ENCODE measurements around the gene RPS23.
A peak's percentile ranks its signal among the peaks of the same experiment; 100 is the strongest.
"Not testable (repeated sequence)": the region's sequence is repeated elsewhere in the genome, so short reads cannot be mapped to it uniquely, and the experiment has no call there.

Gene RPS23

GRCh38 chr5:82287625-82288024, 9.5 kb upstream of the RPS23 start:
- no peak for DNase-seq

GRCh38 chr5:82285206-82285605, 7.1 kb upstream of the RPS23 start:
- no peak for DNase-seq

DNA sequence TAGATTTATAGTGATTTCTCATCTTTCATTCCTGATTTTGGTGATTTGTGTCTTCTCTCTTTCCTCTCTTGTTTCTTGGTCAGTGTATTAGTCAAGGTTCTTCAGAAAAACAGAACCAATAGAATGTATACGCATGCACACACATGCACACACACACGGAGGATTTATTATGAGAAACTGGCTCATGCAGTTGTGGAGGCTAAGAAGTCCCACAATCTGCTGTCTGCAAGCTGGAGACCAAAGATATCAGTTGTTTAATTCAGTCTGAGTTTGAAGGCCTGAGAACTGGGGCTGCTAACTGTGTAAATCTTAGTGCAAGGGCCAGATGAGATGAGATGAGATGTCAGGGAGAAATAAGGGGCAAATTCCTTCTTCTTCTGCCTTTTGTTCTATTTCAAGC, 5.7 kb upstream of the RPS23 start:
- no peak for DNase-seq

GRCh38 chr5:82278711-82279370, 687 bp upstream of the RPS23 start:
- no peak for DNase-seq

- DNase-seq: no peak
These were observed 554 bp downstream of the RPS23 start for GRCh38 chr5:82277613-82277986.

DNA sequence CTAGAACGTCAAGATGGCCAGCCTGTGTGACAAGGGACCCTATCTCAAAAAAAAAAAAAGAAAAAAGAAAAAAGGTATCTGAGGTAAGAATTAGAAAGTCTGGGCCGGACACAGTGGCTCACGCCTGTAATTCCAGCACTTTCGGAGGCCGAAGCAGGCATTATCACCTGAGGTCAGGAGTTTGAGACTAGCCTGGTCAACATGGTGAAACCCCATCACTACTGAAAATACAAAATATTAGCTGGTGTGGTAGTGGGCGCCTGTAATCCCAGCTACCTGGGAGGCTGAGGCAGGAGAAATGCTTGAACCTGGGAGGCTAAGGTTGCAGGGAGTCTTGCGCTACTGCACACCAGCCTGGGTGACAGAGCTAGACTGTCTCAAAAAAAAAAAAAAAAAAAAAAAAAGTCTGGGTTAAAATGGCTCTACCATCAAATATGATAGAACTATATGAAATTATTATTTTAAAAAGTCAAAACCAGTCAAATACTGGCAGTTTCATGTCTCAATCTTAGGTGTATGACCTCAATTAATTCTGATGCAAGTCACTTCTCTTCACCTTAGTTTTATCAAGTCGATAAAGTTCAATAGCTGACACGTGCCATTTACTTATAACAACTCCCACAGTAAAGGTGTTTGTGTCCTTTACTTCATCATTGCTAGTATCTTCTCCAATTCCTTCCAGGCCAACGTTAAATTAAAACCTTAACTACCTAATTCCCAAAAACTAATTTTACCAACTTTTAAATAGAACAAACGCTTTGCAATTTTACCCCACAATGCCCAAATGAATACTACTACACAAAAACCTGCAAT, 1.1 kb downstream of the RPS23 start:
- DNase-seq: no peak

- no peak for DNase-seq
These were observed 2.9 kb downstream of the RPS23 start for GRCh38 chr5:82275216-82275664.

DNA sequence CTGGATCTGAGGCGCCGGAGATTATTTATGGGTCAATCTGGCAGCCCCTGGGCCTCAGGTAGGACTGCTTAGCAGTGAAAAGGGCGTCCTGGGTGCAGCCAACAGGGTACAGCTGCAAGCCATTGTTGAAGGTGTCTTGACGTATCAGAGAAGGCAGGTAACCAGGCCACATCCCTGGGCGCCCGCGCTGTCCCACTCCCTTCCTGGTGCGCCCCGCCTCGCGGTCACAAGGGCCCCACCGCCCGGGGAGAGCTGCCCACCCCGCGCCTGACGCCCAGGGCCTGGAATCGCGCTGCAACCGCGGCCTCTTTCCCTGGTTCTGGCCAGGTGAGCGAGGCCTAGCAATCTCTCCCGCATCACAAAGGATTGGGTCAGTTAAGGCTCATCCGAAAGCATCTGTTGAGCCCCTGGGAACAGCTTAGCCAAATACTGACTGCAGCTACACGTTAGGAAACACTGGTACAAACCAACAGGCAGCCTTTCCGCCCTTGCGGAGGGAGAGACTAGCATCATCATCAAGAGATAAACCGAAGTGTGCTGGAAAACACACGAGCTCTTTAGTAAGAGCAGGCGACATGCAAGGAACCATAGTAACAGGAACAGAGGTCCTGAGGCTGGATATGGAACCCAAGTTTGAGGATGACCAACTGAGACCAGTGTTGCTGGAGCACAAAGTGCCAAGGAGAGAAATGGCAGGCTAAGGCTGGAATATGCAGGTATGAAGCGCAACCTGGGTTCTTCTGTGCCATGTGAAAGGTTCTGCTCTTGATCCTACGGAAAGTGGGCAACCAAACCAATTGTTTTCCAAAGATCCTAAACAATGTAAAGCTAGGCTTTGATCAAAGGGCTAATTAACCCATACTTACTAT, 3.6 kb downstream of the RPS23 start:
- DNase-seq: no peak

DNA sequence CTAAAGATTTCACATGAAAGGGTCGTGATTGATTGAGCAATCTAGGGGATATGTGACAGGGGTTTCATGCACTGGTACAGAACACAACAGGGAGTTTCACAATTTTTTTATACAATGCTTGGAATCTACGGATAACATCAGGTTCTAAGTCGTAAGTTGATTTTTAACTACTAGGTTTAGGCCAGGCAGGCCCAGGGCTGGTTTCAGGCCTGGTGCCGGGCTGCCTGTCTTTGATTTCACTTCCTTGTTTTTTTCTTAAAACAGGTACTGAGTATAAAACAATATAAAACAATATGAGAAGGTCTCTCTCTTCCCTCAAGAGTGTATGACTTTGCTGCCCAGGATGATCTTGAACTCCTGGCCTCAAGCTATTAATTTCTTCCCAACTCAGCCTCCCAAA, 4.7 kb downstream of the RPS23 start:
- not testable (repeated sequence) for DNase-seq

DNA sequence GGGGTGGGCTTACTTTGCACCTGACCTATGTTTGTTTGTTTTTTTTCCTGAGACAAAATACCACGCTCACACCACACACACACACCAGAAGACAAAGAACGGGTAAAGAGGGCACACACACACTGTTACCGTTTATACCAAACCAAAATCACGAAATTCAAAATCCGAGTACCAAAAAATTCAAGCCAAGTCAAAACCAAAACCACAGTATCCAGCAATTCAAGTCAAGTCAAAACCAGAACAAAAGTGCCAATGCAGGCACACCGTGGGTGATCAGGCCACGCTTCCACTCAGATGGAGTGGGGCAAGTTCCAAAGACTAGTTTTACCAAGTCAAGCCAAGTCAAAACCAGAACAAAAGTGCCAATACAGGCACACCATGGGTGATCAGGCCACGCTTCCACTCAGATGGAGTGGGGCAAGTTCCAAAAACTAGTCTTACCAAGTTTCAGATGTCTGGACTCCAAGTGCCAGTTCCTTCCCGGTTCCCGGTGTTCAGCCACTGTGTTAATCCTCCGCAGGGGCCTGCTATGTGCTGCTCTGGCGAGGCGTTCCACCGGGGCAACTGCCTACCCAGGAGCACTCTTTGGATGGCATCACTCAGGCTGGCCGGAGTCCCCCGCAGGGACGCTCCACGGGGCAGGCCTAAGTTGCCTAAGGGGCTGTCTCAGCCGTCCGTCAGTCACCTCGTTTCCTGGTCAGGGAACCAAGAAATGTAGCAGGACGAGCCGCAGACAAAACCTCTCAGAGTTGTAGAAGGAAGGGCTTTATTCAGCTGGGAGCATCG, 5.4 kb downstream of the RPS23 start:
- DNase-seq: not testable (repeated sequence)

- DNase-seq: not testable (repeated sequence)
These were observed 8.8 kb downstream of the RPS23 start for GRCh38 chr5:82269363-82269762.

- DNase-seq: not testable (repeated sequence)
These were observed 10.7 kb downstream of the RPS23 start for GRCh38 chr5:82267297-82267933.

DNA sequence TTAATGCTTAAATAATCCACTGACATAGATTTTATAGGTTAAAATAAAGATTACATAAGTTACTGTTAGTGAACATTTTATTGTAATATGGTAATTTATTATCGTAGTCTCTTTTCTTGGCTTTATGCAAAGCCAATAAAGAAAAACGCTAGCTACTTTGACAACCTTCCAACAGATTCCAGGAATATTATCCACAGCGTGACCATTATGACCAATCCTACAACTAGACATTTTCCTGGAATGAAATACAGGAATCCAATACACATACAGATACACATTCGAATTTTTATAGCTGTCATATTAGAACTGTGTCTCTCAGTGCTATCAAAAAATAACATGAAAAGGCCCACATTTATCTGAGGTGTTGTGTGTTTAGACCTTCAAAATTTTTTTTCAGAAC, 13.1 kb downstream of the RPS23 start:
- peak; percentile 9 for DNase-seq

- DNase-seq: peak; percentile 50
These were observed 18.9 kb downstream of the RPS23 start for GRCh38 chr5:82259172-82259800.

DNA sequence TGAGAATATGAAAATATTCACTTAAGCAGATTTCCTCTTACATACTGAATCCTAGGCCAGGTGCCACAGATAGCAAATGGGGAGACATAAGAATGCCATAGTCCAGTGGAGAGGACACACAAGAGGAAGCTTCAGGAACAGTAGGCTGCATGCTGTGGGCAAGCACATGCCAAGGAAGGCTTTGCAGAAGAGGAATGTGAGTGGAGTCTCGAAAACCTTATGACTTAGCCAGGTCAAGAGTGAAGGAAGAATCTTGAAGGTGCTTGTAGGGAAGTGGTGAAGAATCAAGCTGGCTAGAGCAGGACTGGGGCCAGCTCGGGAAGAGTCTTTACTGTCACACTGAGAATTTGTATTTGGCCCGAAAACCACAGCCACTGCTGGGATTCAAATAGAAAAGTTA, 20.4 kb downstream of the RPS23 start:
- no peak for DNase-seq

- no peak for DNase-seq
These were observed 20.9 kb downstream of the RPS23 start for GRCh38 chr5:82257247-82257646.

DNA sequence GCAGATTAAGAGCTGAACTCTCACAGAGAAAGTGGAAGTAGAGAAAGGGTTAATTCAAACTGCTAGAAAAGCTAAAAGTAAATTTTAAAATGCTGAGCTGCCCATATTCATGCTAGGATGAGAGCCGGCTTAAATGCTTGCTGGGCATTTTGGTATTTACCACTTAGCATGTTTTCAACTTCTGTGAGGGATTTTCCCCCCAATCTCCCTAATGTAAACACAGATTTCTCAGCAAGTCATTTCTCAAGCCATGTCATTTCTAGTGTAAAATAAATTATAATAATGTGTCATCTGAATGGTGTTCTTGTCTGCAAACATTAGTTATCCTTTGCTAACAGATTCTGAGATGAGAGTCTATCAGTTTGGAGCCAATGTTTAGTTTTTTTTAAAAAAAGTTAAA, 22.3 kb downstream of the RPS23 start:
- no peak for DNase-seq

- DNase-seq: no peak
These were observed 25.4 kb downstream of the RPS23 start for GRCh38 chr5:82252744-82253143.

DNA sequence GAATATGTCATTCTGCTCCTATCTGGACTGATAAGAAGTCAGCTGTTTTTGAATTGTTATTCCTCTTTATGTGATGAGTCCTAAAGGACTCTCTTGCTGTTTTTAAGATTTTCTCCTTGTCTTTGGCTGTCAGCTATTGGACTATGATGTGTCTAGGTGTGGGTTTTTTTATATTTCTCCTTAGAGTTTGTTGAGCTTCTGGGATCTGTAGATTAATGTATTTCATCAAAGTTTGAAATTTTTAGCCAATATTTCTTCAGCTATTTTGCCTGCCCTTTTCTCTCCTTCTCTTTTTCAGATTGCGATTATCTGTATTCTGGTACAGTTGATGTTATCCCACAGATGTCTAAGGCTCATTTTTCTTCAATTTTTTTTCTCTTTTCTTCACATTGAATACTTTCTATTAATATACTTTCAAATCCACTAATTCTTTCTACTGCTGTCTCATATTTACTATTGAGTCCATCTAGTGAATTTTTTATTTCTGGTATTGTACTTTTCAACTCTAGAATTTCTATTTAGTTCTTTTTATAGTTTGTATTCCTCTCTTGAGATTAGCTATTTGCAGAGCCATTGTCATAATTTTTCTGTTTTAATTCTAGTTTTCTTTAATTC, 31.1 kb downstream of the RPS23 start:
- no peak for DNase-seq

- no peak for DNase-seq
These were observed 33.1 kb downstream of the RPS23 start for GRCh38 chr5:82244854-82245635.
